GM12878 (cell line): Measurements from ENCODE around the gene FRMD8. TPM values are rescaled to one million over a fixed set of nuclear protein-coding genes. Genes with fewer than 3 reads are reported as not detected.

Experiments
- ATF2 ChIP-seq: IDR thresholded peaks from 2 replicates; pipeline ENCODE4 v1.6.1; 2012; ENCODE audit warnings: low read length, inconsistent platforms
- ATF7 ChIP-seq: fragments of 450-650 bp; IDR thresholded peaks from 2 replicates; pipeline ENCODE4 v1.6.1; 2016; ENCODE audit warnings: low read depth, mild to moderate bottlenecking
- BHLHE40 ChIP-seq, 2 experiments: fragments of 450-650 bp in 1 of 2; IDR thresholded peaks; 2 replicates each; pipeline ENCODE4 v1.6.1; 2011 to 2017; ENCODE audit warnings: low read depth in 2 of 2, borderline replicate concordance in 1 of 2, improper control_type of control experiment in 1 of 2, low read length in 1 of 2, mild to moderate bottlenecking in 1 of 2
- CEBPB ChIP-seq, 2 experiments: fragments of 150-350 bp in 1 of 2; IDR thresholded peaks; 2 replicates each; pipeline ENCODE4 v1.6.1; 2012 to 2014; ENCODE audit warnings: low read depth in 2 of 2, low read length in 2 of 2, borderline replicate concordance in 1 of 2, inconsistent platforms in 1 of 2
- CHD2 ChIP-seq: IDR thresholded peaks from 2 replicates; pipeline ENCODE4 v1.6.1; 2011; ENCODE audit warnings: low read depth, low read length, improper control_type of control experiment, borderline replicate concordance
- CREM ChIP-seq: IDR thresholded peaks from 2 replicates; pipeline ENCODE4 v1.6.1; 2014; ENCODE audit warnings: antibody characterized with exemption, low read depth
- ETV6 ChIP-seq, 2 experiments: fragments of 450-650 bp in 1 of 2; IDR thresholded peaks in 1 of 2; conservative IDR thresholded peaks in 1 of 2; 2 replicates each; pipeline ENCODE4 v1.6.1; 2014; ENCODE audit warnings: antibody characterized with exemption in 1 of 2, borderline replicate concordance in 1 of 2, low read depth in 1 of 2, mild to moderate bottlenecking in 1 of 2, moderate library complexity in 1 of 2
- GABPA ChIP-seq: IDR thresholded peaks from 2 replicates; pipeline ENCODE4 v1.6.1; 2014; ENCODE audit warnings: antibody characterized with exemption, low read depth, mild to moderate bottlenecking, inconsistent platforms
- HDGF ChIP-seq: fragments of 450-650 bp; IDR thresholded peaks from 2 replicates; pipeline ENCODE4 v1.6.1; 2016; ENCODE audit warnings: antibody characterized with exemption
- IKZF1 ChIP-seq: fragments of 450-650 bp; conservative IDR thresholded peaks from 2 replicates; pipeline ENCODE4 v1.6.1; 2017; ENCODE audit warnings: antibody characterized with exemption, mild to moderate bottlenecking
- IKZF2 ChIP-seq, 2 experiments: fragments of 450-650 bp; IDR thresholded peaks; 2 replicates each; pipeline ENCODE4 v1.6.1; 2017; ENCODE audit warnings: mild to moderate bottlenecking in 2 of 2, moderate library complexity in 2 of 2
- MEF2B ChIP-seq: fragments of 450-650 bp; IDR thresholded peaks from 2 replicates; pipeline ENCODE4 v1.6.1; 2018; ENCODE audit warnings: mild to moderate bottlenecking, moderate library complexity; ENCODE audit not compliant: partially characterized antibody, poor library complexity, severe bottlenecking
- MTA2 ChIP-seq: fragments of 450-650 bp; IDR thresholded peaks from 2 replicates; pipeline ENCODE4 v1.6.1; 2016; ENCODE audit warnings: low read depth, mild to moderate bottlenecking, moderate library complexity
- MYB ChIP-seq: fragments of 150-350 bp; IDR thresholded peaks from 2 replicates; pipeline ENCODE4 v1.6.1; 2014; ENCODE audit warnings: mild to moderate bottlenecking, low read depth, low read length, borderline replicate concordance
- NBN ChIP-seq: fragments of 450-650 bp; IDR thresholded peaks from 2 replicates; pipeline ENCODE4 v1.6.1; 2016
- NFIC ChIP-seq: IDR thresholded peaks from 2 replicates; pipeline ENCODE4 v1.6.1; 2012; ENCODE audit warnings: low read depth, mild to moderate bottlenecking, inconsistent platforms, low read length, moderate library complexity
- NR2F1 ChIP-seq: fragments of 450-650 bp; conservative IDR thresholded peaks from 2 replicates; pipeline ENCODE4 v1.6.1; 2017; ENCODE audit warnings: mild to moderate bottlenecking
- PAX5 ChIP-seq: IDR thresholded peaks from 2 replicates; pipeline ENCODE4 v1.6.1; 2011; ENCODE audit warnings: low read depth, low read length, borderline replicate concordance
- POLR2AphosphoS5 ChIP-seq: IDR thresholded peaks from 2 replicates; pipeline ENCODE4 v1.6.1; 2011; ENCODE audit warnings: mild to moderate bottlenecking, low read length, inconsistent platforms
- RAD51 ChIP-seq: fragments of 450-650 bp; IDR thresholded peaks from 2 replicates; pipeline ENCODE4 v1.6.1; 2016; ENCODE audit warnings: moderate library complexity, mild to moderate bottlenecking, inconsistent platforms
- SMAD5 ChIP-seq: IDR thresholded peaks from 2 replicates; pipeline ENCODE4 v1.6.1; 2016; ENCODE audit warnings: antibody characterized with exemption, low read depth
- TARDBP ChIP-seq: IDR thresholded peaks from 2 replicates; pipeline ENCODE4 v1.6.1; 2016; ENCODE audit warnings: borderline replicate concordance
- TBL1XR1 ChIP-seq: IDR thresholded peaks from 2 replicates; pipeline ENCODE4 v1.6.1; 2012; ENCODE audit warnings: low read depth, low read length, improper control_type of control experiment
- TCF3 ChIP-seq: IDR thresholded peaks from 2 replicates; pipeline ENCODE4 v1.6.1; 2012; ENCODE audit warnings: low read depth, mild to moderate bottlenecking, low read length, borderline replicate concordance; ENCODE audit not compliant: insufficient read depth
- WRNIP1 ChIP-seq: IDR thresholded peaks from 2 replicates; pipeline ENCODE4 v1.6.1; 2011; ENCODE audit warnings: low read depth, low read length, improper control_type of control experiment, borderline replicate concordance
- ZBTB33 ChIP-seq: fragments of 450-650 bp; IDR thresholded peaks from 2 replicates; pipeline ENCODE4 v1.6.1; 2017; ENCODE audit warnings: mild to moderate bottlenecking
- ZNF274 ChIP-seq: IDR thresholded peaks from one replicate; pipeline ENCODE4 v1.8.0; 2011; ENCODE audit not compliant: insufficient read length, insufficient read depth
- polyA plus RNA-seq, 11 experiments: library from polyadenylated mRNA; depleted of rRNA in 4 of 11; unstranded in 6 of 11; stranded (reverse) in 5 of 11; fragments of >200 nt; fragmentation: Nextera tagmentation in 4 of 11; fragmentation: Illumina TruSeq in 1 of 11; extraction: Ambion mirVana in 4 of 11; extraction: Trizol in 1 of 11; gene quantifications; 1 replicate in 1 of 11; 2 replicates in 10 of 11; pipeline versions ENCODE4 v1.2.1 to v1.2.3, GENCODE V29; 2011 to 2016; ENCODE audit warnings: inconsistent platforms in 2 of 11, missing spikeins in 2 of 11, low read depth in 1 of 11
- total RNA-seq, 4 experiments: library from RNA; depleted of rRNA in 3 of 4; stranded (reverse); fragments of >200 nt in 3 of 4; fragmentation: Illumina TruSeq in 1 of 4; extraction: Trizol in 1 of 4; gene quantifications; 2 replicates each; pipeline versions ENCODE4 v1.2.1 to v1.2.3, GENCODE V29; 2013 to 2021
- TF ChIP-seq, protein P1 (sequence below): fragments of 450-650 bp; IDR thresholded peaks from 2 replicates; pipeline ENCODE4 v1.6.1; 2017; ENCODE audit warnings: low read depth, mild to moderate bottlenecking, moderate library complexity

Gene FRMD8
- total and polyA plus RNA-seq, 10 of the 15 experiments (the other 5 are each of a cell fraction or from before 2014, with no cell fraction given): 8.3 to 69.4 (median 28.0) TPM

GRCh38 chr11:65440831-65441499 lies 54.5 kb downstream of the FRMD8 start (continued):
- TF ChIP-seq CHD2 (peak; percentile 58; the same call in 1 of the 2 replicates), SMAD5 (peak; percentile 79), TCF3 (peak; percentile 60; the same call in 1 of the 2 replicates), MEF2B (peak; percentile 90), MTA2 (peak; percentile 86), NR2F1 (peak; percentile 89), BHLHE40 (IDR thresholded peaks at IDR 0.05; ENCODE audit: borderline replicate concordance in 1 of 2, low read depth in 2 of 2, low read length in 1 of 2) (peak; percentile 76 to 78; a peak in 3 of 4 replicates), PAX5 (peak; percentile 96), MYB (no peak), NBN (peak; percentile 93; the same call in 1 of the 2 replicates), RAD51 (no peak), ATF7 (peak; percentile 63), GABPA (peak; percentile 58; the same call in 1 of the 2 replicates), ETV6 (conservative IDR thresholded peaks at IDR 0.05 in 1 of 2, IDR thresholded peaks at IDR 0.05 in 1 of 2; ENCODE audit: borderline replicate concordance in 1 of 2, low read depth in 1 of 2) (peak in 1 of 2 experiments; percentile 86; a peak in 2 of 4 replicates), TARDBP (peak; percentile 67; the same call in 1 of the 2 replicates), WRNIP1 (no peak), CREM (peak; percentile 78), IKZF2 (IDR thresholded peaks at IDR 0.05) (peak; percentile 98), ZNF274 (no peak), HDGF (no peak; the same call in 1 of the 2 replicates), ZBTB33 (no peak), NFIC (peak; percentile 96), POLR2AphosphoS5 (peak; percentile 59; the same call in 1 of the 2 replicates), CEBPB (IDR thresholded peaks at IDR 0.05; ENCODE audit: borderline replicate concordance in 1 of 2, low read depth in 2 of 2, low read length in 2 of 2) (peak in 1 of 2 experiments; percentile 49; a peak in 1 of 4 replicates), ATF2 (peak; percentile 92), TBL1XR1 (peak; percentile 88; the same call in 1 of the 2 replicates), IKZF1 (peak; percentile 96)
- TF ChIP-seq, protein P1, sequence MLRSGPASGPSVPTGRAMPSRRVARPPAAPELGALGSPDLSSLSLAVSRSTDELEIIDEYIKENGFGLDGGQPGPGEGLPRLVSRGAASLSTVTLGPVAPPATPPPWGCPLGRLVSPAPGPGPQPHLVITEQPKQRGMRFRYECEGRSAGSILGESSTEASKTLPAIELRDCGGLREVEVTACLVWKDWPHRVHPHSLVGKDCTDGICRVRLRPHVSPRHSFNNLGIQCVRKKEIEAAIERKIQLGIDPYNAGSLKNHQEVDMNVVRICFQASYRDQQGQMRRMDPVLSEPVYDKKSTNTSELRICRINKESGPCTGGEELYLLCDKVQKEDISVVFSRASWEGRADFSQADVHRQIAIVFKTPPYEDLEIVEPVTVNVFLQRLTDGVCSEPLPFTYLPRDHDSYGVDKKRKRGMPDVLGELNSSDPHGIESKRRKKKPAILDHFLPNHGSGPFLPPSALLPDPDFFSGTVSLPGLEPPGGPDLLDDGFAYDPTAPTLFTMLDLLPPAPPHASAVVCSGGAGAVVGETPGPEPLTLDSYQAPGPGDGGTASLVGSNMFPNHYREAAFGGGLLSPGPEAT: peak; percentile 86
